Retinal pigment epithelial cell (primary cell): ENCODE measurements around the gene CCDC185.

Experiments
- DNase-seq: peaks from one replicate; pipeline ENCODE4 v3.0.0-alpha.2; 2010; ENCODE audit warnings: low read depth
- H3K4me3 ChIP-seq: 2 replicates; pipeline ENCODE4 v1.5.1; 2011; ENCODE audit warnings: mild to moderate bottlenecking, low read length, control low read depth, moderate library complexity
- CTCF ChIP-seq: conservative IDR thresholded peaks from 2 replicates; pipeline ENCODE4 v1.5.1; 2011; ENCODE audit warnings: low read depth, low read length, control low read depth, inconsistent platforms

Gene CCDC185

GRCh38 chr1:223363856-223364684 lies 29.1 kb upstream of the CCDC185 start, which contains the start of gene SUSD4:
Gene SUSD4 (minus strand): TSS chr1:223364176. CDS start chr1:223363425, 751 bp downstream.
- H3K4me3 ChIP-seq: peak within 1 kb of the TSS; percentile 42
- DNase-seq: no peak
- TF ChIP-seq CTCF: no peak

GRCh38 chr1:223364685-223365382 lies 28.4 kb upstream of the CCDC185 start:
- DNase-seq: no peak
- no peak for TF ChIP-seq CTCF
- H3K4me3 ChIP-seq: peak overlapping the region; percentile 27

- no peak overlapping the region for H3K4me3 ChIP-seq
- TF ChIP-seq CTCF: no peak
- DNase-seq: no peak
These were observed 19.1 kb upstream of the CCDC185 start for GRCh38 chr1:223374064-223374610.

GRCh38 chr1:223378754-223379153 lies 14.5 kb upstream of the CCDC185 start:
- no peak overlapping the region for H3K4me3 ChIP-seq
- TF ChIP-seq CTCF: no peak
- no peak for DNase-seq

GRCh38 chr1:223386013-223386412 lies 7.2 kb upstream of the CCDC185 start:
- TF ChIP-seq CTCF: no peak
- no peak for DNase-seq
- no peak overlapping the region for H3K4me3 ChIP-seq

- TF ChIP-seq CTCF: no peak
- no peak overlapping the region for H3K4me3 ChIP-seq
- no peak for DNase-seq
These were observed 2.6 kb upstream of the CCDC185 start for GRCh38 chr1:223390618-223391017.

GRCh38 chr1:223394242-223394641 lies 1.0 kb downstream of the CCDC185 start:
- no peak for TF ChIP-seq CTCF
- no peak overlapping the region for H3K4me3 ChIP-seq
- DNase-seq: no peak
